Activated gamma-delta T cell treated with Interleukin-2 at 50 U/mL for 16 hours (primary cell): ENCODE measurements around the gene TEF.

Experiments used
- DNase-seq: peaks from one replicate; pipeline ENCODE4 v3.0.0-alpha.2; 2020

The TEF gene, protein sequence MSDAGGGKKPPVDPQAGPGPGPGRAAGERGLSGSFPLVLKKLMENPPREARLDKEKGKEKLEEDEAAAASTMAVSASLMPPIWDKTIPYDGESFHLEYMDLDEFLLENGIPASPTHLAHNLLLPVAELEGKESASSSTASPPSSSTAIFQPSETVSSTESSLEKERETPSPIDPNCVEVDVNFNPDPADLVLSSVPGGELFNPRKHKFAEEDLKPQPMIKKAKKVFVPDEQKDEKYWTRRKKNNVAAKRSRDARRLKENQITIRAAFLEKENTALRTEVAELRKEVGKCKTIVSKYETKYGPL

GRCh38 chr22:41381329-41382097 lies at the start of gene TEF:
Gene TEF, plus strand, starts transcription at chr22:41381942. Its CDS starts 103 bp downstream, at chr22:41382045.
- peak; percentile 98 for DNase-seq

DNA sequence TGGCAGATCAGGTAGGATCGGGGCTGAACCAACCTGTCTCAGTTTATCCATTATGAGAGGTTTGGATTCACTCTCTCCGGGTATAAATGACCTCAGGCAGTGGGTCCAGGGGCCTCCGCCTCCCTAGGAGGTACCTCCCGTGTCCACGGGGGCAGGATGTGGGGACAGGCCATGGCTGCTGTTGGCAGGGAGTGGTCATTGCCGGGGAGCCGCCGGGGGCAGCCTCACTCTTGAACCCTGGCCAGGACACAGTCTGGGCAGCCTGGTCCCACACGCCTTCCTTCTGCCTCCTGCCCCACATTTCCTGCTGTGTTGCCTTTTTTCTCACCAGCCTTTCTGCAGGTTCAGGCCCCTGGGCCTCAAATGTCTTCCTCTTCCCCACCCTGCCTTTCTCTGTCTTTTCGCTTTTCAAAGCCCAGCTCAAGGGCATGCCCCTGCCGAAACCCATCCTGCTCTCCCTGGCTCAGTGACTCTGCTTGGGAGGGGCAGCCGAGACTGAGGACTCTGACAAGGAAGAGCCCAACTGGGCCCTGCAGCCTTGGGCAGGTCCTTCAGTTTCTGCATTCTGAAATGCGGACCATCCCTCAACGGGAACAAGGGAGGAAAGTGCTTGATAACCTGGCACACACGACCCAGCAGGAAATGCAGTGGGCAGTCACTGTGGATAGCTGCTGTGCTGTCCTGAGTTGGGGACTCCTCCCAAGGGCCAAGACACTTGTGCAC lies 49.4 kb upstream of the TEF start:
- DNase-seq, result no peak

GRCh38 chr22:41333806-41334205 lies 47.9 kb upstream of the TEF start:
- no peak for DNase-seq

DNA sequence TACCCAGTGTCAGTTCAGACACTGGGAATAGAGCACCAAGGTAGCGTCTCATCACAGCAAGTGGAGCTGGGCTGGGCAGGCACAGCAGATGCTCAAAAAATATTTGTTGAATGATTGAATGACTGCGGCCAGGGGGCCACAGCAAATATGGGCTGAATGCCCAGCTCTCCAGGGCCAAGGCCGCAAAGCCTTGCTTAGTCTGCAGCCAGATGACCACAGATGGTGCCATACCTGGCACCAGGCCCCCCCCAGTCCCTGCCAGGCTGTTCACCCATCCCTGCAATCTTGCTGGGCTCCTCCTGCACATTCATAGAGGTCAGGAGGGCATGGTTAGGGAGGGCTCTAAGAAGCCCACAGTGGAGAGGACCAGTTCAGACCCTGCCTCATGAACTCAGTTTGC lies 47.5 kb upstream of the TEF start:
- no peak for DNase-seq

DNA sequence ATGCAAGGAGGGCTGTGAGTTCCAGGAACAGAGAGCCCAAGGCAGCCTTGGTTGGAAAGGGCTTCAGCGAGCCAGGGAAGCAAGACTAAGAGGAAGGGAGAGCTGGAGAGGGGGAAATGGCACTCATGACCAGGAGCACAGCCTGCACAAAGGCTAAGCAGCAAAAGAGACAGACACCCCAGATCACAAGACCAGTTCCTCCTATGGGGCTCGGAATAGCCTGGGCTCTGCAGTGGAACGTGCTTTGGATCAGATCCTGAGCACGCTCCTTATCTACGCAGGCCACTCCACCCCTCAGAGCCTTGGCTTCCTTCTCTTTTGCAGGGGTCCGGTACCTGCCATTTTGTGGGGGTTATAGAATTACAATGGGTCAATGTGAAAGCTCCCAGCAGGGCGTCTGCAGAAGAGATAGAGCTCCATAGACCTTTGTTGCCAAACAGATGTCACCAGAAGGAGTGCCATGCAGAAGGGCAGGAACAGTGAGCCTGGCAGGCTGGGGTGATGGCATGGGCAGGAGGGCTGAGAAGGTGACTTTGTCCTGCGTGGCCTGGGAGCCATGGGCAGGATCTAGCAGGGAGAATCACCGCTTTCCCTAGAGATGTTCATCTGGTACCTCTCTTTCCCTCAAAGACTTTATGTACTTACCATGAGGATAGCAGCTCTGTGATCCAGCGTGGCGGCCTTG lies 46.6 kb upstream of the TEF start:
- no peak for DNase-seq

DNA sequence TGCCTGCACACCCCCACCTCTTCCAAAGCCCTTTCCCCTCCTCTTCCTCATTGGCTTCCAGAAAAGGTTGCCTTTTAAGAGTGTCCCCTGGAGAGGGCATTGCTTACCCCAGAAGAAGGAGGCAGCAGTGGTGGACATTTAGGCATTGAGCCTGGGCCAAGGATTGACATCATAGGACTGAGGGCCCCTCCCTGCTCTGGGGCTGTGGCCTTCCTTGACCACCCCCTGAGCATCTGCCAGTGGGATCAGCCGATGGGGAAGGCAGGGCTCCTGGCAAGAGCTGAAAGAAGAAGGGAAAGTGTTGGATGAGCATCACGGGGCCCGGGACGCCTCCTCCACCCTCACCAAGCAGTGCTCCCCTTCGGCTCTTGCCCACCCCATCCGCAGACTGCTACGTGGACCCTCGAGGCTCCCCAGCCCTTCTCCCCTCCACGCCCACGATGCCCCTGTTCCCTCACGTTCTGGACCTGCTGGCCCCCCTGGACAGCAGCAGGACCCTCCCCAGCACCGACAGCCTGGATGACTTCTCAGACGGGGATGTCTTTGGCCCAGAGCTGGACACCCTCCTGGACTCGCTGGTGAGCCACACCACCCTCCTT lies 43.0 kb upstream of the TEF start:
- DNase-seq, result no peak

- no peak for DNase-seq
Measured at GRCh38 chr22:41339823-41340222, 41.9 kb upstream of the TEF start.

- no peak for DNase-seq
Measured at GRCh38 chr22:41340357-41340756, 41.4 kb upstream of the TEF start.

DNA sequence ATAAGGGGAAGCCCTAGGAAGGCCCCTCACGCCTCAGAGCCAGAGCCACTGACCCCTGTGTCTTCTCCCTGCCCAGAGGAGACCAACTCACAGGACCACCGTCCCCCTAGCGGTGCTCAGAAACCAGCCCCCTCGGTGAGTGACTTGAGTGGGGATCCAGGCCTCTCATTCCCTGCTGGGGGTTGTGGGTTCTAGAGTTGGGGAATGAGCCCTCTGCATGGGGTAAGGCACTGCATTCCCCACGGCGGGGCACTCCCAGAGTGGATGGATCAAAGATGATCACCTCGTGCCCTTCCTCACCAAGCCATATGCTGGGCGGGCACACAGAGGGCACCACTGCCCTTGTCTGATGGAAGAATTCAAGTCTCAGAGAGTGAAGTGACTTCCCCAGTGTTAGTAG lies 40.7 kb upstream of the TEF start:
- no peak for DNase-seq

DNA sequence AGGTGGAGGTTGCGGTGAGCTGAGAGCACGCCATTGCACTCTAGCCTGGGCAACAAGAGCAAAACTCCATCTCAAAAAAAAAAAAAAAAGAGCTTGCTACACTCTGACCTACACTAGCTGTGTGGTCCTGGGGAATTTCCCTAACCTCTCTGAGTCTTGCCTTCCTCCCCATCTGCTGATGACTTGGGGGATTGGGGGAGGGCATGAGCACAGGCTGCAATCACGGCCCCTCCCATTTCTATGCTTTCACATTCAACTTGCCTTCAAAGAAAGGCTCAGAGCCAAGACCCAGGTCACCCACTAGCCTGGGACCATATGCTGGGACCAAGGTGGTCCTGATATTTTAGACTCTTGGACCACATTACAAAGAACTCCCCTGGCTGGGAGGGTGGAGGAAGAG lies 39.8 kb upstream of the TEF start:
- DNase-seq, result no peak

GRCh38 chr22:41343300-41343699 lies 38.4 kb upstream of the TEF start:
- DNase-seq, result no peak

DNA sequence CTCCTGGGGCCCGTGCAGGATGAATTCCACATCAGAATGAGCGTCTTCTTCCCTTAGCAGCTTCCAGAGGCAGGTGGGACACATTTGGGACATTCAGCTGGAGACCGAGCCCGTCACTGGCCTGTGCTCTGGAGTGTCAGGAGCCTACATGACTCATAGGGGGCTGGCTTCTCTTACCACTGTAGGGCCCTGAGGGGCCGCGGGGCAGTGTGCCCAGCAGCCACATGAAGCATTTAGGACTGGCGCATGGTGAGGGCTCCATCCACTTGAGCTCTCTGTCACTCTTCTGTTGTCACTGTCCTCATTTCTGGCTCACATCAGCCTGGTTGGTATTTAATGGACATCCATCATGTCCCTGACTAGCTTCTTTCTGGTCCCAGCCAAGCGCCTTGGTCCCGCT lies 38.0 kb upstream of the TEF start:
- no peak for DNase-seq

DNA sequence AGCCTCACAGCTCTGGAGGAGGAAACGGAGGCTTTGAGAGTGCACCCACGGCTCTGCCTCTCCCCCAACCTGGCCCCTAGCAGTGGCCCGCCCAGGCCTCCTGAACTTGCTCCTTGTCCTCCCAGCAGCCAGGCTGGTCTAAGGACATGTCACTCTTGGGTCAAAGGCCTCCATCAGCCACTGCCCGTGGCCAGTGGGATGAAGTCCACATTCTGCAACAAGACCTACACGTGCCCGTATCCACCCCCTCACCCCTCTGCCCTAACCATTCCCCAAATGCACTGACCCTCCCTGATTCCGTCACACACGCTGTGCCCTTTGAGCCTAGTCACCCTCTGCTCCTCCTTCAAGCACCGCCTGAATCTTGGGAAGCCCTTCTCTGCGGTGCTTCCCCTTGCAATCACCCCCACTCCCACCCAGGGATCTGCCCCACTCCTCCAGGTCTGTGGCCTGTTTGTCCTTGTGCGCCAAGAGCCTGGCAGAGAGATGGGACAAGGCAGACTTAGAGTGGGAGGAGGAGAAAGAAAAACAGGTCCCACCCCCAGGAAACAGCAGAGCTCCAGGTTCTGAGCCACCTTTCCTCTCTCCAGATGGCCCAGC lies 37.5 kb upstream of the TEF start:
- DNase-seq, result no peak

DNA sequence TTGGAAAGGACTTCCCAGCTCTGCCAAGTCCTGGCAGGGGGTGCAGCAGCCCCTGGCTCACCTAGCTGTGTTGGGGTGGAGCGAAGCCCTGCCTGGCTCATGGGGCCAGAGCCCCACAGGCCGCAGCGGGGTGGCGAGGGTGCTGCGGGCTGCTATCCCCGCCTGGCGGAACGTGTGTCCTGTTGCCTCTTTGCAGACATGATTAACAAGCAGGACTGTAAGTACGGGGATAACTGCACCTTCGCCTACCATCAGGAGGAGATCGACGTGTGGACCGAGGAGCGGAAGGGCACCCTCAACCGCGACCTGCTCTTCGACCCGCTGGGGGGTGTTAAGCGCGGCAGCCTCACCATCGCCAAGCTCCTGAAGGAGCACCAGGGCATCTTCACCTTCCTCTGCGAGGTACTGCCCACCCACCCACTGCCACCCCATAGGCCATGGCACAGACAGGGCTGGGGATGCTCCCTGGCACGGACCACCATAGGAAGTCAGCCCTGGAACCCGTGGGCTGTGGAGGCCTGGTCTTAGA lies 35.9 kb upstream of the TEF start:
- no peak for DNase-seq

- no peak for DNase-seq
Measured at GRCh38 chr22:41347066-41347859, 34.5 kb upstream of the TEF start.

GRCh38 chr22:41348964-41349484 lies 32.7 kb upstream of the TEF start:
- no peak for DNase-seq

- DNase-seq, result no peak
Measured at GRCh38 chr22:41350087-41350486, 31.7 kb upstream of the TEF start.

DNA sequence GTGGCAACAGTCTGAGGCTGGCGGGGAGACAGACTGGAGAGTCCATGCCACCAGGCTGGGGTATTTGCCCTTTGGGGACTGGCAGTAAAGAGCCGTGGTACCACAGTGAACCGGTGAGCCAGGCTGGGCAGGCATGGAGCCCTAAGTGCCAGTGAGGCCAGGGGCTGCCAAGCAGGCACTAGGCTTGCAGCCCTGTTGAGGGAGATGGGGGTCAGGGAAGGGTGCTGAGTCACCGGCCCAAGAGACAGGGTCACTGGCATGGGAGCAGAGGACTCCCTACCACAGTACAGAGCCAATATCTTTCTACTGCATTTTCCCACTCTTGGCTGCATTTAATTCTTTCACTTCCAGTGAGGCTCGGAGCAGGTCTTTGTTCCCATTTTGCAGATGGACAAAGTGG lies 30.7 kb upstream of the TEF start:
- no peak for DNase-seq

GRCh38 chr22:41352058-41352457 lies 29.7 kb upstream of the TEF start:
- DNase-seq, result no peak

GRCh38 chr22:41353862-41354575 lies 27.7 kb upstream of the TEF start:
- DNase-seq, result no peak
